ENCODE results near the gene SGSM1.

The SGSM1 gene, protein sequence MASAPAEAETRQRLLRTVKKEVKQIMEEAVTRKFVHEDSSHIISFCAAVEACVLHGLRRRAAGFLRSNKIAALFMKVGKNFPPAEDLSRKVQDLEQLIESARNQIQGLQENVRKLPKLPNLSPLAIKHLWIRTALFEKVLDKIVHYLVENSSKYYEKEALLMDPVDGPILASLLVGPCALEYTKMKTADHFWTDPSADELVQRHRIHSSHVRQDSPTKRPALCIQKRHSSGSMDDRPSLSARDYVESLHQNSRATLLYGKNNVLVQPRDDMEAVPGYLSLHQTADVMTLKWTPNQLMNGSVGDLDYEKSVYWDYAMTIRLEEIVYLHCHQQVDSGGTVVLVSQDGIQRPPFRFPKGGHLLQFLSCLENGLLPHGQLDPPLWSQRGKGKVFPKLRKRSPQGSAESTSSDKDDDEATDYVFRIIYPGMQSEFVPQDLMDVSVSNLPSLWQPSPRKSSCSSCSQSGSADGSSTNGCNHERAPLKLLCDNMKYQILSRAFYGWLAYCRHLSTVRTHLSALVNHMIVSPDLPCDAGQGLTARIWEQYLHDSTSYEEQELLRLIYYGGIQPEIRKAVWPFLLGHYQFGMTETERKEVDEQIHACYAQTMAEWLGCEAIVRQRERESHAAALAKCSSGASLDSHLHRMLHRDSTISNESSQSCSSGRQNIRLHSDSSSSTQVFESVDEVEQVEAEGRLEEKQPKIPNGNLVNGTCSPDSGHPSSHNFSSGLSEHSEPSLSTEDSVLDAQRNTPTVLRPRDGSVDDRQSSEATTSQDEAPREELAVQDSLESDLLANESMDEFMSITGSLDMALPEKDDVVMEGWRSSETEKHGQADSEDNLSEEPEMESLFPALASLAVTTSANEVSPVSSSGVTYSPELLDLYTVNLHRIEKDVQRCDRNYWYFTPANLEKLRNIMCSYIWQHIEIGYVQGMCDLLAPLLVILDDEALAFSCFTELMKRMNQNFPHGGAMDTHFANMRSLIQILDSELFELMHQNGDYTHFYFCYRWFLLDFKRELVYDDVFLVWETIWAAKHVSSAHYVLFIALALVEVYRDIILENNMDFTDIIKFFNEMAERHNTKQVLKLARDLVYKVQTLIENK

DNA sequence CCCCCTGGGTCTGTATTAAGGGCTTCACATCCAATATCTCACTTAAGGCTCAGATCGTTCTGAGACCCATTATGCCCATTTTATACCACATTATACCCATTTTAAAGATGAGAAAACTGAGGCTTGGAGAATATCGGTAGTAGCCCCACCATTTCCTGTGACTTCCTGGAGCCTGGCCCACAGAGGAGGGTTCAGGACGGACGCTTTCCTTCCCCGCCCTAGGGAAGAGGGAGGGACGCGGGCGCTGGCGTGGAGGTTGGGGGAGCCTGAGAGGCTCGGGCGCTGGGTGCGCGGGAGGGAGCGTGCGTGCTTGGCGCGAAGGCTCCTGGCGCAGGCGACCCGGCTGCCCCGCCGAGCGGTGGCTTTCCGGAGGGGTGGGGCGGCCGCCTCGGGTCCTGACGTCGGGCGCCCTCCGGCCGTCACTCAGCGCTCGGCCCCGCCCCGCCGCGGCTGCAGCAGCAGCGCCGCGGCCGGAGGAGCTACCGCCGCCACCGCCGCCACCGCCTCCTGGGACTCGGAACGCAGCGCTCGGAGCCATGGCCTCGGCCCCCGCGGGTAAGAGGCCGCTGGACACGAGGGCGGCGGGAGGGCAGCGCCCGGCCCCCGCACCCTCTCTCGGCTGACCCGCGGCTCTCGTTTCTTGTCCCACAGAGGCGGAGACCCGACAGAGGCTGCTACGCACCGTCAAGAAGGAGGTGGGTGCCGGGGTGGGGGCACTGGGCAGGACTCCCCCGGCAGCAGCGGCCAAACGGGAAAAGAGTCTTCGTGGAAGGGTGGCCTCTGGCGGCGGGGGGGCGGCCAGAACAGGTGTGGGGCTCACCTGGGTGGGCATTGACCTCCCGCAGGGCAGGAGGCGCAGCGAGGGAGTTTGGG is at the start of gene SGSM1:
SGSM1 (plus strand) TSS at position 422 of the 873 bp plus-strand sequence; CDS start at position 537, 115 bp downstream.
- DNase-seq (ENCODE audit: low read depth in 2 of 2), result peak; percentile 46 to 72

DNA sequence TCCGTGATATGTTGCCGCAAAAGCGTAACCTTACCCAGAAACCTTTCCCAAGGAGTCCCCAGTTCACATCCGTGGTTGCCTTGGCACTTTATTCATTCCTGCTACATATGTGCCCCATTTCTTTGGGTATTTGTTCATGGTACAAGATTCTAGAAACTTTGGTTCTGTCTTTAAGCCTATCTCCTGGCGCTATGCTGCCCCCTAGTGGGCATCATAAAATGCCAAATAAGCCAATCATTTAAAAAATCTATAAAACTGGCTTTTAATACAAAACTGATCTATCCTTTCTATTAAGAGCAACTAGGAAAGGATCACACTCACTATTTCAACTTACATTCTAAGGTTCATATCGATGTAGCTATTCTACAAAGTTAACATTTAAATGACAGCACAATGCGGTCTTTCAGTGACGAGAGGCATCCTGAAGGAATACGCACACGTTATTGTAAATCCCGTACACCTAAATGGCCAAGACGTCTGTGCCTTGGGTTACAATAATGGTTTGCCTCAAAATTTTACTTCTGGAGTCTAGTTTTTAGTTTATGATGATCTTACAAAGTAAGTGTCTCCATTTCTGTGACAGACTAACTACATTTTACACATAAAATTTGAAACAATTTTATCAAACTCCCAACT is 47.7 kb upstream of the SGSM1 start:
- DNase-seq (ENCODE audit: low read depth in 2 of 2), result peak; percentile 39

DNA sequence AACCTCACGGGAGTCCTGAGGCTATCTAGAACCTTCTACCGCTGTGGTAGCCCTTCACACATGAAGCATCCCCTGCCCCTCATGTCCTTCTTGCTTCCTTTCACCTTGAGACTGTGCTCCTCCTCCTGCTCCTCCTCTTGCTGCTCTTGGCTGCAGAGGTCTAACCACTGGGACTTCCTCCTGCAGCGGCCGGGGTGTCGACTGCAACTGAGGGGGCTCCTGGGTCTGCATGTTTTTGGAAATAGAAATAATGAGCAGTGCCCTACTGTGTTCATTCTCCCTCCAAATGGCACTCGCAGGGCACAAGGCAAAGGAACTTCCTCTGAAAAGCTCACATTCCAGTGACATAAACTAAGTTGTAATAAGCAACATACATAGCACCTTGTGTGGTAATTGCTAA is 46.2 kb upstream of the SGSM1 start:
- no peak for DNase-seq (ENCODE audit: low read depth in 2 of 2)

DNA sequence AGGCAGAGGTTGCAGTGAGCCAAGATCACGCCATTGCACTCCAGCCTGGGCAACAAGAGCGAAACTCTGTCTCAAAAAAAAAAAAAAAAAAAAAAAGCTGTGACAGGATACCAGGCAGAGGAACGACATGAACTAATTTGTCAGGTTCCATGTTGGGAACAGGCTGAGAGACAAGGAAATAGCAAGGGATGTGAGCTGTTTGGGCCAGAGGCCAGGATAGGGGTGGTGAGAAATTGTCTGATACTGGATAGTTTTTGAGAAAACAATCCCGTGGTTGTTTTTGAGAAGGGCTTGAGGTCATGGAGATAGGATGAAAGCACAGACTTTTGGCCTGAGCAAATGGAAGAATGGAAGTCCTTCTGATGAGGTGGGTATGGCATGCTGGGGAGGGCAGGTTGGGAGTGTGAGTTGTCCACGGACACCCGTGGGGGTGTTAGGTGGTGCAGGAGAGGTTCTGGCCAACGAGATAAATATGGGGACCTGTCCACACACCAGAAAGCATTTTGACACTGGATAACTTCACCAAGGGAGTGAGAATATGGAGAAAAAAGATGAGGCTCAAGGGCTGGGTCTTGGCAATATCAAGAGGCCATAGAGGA is 45.2 kb upstream of the SGSM1 start:
- no peak for DNase-seq (ENCODE audit: low read depth in 2 of 2)

DNA sequence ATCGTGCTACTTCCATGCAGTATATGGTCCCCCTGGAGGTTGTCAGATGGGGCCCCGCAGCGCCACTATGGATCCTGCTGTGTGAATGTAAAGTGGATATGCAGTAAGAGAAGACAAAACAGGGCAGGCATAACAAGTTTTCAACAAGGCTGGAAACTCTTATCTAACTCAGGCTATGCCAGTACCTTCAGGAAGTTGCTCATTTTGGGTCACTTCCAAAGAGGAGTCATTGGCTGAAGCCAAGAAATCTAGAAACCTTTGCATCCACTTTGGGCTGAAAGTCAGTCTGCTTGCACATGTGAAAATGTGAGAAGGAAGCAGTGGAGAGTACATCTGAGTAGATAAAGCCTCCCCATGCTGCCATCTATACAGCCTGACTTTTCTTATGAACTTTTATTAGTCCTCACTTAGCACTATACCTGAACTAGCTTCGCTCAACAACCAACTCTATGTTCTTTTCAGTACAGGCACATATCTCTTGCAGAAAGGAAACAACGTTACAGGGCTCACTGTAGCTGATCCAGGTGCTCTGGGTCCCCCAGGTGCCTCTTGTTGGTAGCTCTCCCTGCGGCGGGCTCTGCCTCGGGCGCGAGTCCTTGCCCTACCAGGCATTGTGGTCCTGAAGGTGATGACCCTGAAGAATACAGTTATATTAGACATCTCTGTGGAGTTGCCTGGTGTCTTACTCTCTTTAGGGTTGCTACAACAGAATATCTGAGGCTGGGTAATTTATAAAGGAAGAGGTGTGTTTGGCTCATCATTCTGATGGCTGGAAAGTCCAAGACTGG is 43.9 kb upstream of the SGSM1 start:
- no peak for DNase-seq (ENCODE audit: low read depth in 2 of 2)

DNA sequence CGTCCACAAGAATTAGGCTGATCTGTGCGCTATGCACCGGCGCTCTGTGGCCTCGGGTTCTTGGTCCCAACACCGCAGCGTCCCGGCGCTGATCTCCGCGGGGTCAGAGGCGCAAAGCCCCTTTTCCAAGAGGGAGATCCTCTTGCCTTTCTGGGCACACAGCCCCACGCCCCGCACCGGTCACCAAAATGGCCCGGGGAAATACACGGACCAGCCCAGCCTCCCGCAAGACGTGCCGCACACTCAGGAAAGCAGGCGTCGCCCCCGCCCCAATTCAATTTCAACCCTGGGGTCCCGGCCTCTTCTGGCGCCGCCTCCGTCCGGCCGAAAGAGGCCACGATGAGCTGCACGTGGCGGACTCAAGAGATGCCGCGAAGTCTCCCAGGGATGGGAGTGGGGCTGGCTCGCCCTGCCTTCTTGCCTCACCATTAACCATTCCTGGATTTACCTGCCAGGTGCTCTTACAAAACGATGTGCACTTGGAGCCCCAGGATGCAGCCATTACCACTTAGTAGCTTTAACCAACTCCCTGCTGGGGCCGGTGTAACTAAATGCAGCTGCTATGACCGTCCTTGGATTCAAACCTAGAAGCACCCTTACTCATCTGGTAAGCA is 42.0 kb upstream of the SGSM1 start:
- DNase-seq (ENCODE audit: low read depth in 2 of 2), result no peak

DNA sequence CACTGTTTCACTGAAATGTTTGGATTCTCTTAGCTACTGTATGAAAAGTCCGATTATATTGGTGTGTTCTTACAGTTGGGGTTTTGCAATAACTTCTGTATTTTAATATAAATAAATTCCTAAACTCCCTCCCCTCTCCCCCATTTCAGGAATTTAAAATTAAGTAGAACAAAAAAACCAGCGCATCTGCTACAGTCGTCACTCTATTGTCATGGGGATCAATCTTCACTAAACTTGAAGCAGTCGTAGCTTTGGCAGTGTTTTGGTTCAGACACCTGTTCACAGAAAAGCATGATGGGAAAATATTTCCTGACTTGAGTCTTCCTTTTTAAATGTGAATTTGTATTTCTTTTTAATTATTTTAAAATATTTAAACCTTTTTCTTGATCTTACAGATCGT is 40.8 kb upstream of the SGSM1 start:
- DNase-seq (ENCODE audit: low read depth in 2 of 2), result no peak

DNA sequence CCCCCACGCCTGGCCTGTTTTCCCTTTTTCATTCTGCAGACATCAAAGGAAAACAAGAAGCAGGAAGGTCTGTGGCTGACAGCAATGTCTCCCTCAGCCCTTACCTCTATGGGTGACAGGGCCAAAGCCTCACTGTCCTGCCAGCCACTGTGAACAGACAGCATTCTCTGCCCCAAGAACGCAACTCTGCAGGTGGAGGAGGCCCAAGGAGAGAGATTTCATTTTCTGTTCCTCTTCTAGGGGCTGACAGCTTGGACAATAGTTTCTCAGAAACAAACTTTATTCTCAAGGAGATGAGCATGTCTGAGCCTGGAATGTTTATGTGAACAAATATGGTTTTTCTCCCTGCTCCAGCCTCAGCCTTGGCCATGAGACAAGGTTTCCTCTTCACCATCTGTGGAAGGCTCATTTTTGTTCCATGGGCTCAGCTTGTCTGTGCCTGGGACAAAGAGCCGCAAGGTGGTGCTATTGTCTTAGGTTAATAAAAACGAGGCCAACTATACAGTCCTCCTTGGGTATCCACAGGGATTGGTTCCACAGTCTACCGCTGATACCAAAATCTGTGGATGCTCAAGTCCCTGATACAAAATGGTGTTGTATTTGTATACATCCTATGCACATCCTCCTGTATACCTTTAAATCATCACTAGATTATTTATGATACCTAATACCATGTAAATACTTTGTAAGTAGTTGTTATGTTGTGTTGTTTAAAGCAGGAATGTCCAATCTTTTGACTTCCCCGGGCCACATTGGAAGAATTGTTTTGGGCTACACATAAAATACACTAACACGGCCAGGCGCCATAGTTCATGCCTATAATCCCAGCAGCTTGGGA is 37.3 kb upstream of the SGSM1 start:
- peak in 1 of 2 donors; percentile 21 for DNase-seq (ENCODE audit: low read depth in 2 of 2)

DNA sequence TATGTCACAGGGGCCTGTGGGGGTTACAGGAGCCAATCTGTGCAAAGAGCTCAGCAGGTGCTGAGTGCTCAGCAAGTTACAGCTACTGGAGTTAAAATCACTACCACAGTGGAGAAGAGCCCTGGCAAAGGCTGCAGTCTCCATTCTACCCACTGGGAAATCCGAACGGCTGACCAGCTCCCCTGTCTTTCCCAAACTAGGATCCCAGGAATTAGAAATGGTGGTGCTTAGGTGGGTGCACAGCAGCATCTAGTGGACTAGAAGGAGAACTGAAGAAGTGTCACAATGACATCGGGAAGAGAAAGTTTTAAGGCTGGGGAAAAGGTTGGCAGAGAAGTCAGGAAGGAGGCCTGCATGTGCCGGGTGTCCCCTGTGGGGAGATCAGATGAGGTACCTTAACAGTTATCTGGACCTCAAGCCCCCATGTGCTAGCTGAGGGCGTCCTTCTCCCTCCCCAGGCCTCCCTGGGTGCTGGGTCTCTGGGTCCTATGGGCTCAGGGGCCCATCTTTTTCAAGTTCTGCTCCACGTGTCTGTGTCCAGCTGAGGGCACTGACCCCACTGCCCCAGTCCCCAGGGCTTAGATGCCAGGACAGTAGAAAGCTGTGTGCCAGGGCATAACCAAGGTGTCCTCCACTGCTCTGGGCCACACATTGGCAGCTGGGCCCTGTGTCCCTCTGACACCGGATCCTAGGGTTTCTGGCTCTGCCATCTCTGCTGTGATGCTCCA is 33.4 kb upstream of the SGSM1 start:
- DNase-seq (ENCODE audit: low read depth in 2 of 2), result no peak

DNA sequence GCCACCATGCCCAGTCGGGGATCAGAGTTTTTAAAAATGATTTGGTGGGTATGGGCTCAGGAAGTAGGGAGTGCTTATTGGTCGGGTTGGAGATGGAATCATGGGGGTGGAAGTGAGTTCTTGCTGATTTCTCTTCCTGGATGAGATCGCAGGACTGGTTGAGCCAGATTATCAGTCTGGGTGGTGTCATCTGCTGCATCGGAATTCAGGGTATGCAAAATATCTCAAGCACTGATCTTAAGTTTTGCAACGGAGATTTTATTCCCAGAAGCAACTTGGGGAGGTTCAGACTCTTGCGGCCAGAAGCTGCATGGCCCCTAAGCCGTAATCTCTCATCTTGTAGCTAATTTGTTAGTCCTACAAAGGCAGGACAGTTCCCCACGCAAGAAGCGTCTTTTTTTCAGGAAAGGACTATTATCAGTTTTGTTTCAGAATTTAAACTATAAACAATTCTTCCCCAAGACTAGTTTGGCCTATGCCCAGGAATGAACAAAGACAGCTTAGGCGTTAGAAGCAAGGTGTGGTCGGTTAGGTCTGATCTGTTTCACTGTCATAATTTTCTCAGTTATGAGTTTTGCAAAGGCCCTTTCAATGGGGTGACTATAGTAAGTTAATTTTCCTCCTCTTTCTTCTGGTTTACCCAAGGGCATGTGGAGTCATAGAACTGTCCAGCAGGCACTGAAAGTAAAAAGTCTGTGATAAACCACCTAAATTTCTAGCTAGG is 30.1 kb upstream of the SGSM1 start:
- DNase-seq (ENCODE audit: low read depth in 2 of 2), result no peak

DNA sequence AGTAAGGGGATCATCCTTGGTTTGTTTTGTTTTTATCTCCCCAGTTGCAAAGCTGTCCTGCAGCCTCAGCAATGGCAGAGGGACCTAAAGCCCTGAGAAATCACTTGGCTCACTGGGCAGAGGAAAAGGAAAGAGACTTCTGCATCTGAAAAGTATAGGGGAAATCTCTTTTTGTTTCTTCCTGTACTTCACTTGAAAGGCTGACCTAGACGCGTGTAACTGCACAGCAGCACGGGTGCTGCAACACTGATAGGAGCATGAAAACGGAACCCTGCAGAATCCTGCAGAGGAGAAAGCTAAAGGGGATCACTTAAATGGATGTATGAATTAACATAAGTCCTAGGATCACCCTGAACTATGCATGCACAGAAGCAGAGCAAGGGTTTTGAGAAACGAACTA is 29.5 kb upstream of the SGSM1 start:
- DNase-seq (ENCODE audit: low read depth in 2 of 2), result no peak

DNA sequence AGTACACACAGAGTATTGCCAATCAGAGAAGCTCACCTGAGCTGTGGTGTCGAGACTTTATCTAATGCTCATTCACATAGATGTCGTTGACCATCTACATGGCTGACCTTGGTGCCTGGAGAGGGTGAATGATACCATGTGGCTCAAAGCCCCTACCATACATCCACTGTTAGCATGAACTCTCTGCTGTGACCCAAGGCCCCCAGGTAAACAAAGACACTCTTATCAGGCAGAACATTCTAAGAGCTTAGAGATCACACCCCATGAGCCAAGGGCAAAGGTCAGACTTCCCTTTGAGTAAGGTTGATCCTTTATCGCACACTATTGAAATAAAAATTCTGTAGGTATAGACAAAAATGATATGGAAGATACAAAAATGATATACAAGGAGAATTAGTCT is 16.5 kb upstream of the SGSM1 start:
- no peak for DNase-seq (ENCODE audit: low read depth in 2 of 2)

DNA sequence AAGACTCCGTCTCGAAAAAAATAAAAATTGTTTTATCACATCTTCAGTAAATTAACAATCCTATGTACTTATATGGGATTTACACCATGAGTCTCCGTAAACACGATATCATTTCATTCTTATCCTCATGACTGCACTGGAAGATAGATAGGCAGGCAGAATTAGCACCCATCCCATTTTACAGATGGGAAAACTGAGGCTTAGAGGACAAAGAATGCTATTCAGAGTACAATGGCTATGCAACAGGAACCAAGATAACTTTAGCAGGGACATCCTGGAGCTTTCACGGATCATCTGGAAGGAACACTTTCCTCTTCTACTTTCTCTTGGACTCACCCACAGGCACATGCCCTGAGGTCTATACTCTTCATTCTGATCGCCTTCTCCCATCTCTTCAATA is 14.6 kb upstream of the SGSM1 start:
- DNase-seq (ENCODE audit: low read depth in 2 of 2), result no peak

DNA sequence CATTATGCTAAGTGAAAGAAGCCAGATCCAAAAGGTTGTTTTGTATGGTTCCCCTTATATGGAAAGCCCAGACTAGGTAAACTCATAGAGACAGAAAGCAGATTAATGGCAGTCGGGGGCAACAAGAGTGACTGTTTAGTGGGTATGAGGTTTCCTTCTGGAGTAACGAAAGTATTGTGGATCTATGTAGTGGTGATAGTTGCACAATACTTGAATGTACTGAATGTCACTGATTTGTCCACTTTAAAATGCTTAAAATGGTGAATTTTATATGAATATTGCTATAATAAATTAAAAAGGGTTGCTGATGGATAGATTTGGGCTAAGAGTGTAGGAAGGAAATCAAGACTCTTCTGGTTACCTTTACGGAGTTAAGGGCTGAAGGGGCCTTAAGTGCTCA is 10.0 kb upstream of the SGSM1 start:
- no peak for DNase-seq (ENCODE audit: low read depth in 2 of 2)

DNA sequence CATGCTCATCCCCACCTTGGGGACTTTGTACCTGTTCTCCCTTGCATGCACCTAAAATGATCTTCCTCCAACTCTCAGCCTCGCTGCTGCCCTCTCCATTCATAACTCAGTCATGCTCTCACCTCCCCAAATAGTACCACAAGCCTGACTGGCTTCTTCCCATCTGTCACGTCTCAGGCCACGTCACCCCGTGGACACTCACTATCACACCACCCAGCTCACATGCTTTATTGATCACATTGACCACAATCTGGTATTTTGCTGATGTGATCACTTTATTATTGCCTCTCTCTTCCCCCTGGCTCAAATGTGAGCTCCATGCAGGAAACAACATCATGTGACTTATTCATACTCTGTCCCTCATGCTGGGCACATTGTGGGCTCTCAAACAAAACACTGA is 9.2 kb upstream of the SGSM1 start:
- DNase-seq (ENCODE audit: low read depth in 2 of 2), result no peak

DNA sequence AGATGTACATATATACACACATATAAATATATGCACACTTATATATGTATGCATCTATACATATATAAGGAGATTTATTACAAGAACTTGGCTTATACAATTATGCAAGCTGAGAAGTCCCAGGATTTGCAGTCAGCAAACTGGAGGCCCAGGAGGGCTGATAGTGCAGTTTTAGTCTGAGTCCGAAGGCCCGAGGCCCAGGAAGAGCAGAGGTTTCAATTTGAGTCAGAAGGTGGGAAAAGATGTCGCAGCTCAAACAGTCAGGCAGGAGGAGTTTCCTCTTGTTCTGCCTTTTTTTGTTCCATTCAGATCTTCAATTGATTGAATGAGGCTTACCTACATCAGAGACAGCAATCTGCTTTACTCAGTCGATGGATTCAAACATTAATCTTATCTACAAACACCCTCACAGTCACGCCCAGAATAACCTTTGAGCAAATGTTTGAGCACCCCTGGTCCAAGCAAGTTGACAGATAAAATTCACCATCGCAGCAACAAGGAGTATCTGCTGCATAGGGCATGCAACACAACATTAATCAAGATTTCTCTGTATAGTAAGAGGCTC is 4.0 kb upstream of the SGSM1 start:
- no peak for DNase-seq (ENCODE audit: low read depth in 2 of 2)

DNA sequence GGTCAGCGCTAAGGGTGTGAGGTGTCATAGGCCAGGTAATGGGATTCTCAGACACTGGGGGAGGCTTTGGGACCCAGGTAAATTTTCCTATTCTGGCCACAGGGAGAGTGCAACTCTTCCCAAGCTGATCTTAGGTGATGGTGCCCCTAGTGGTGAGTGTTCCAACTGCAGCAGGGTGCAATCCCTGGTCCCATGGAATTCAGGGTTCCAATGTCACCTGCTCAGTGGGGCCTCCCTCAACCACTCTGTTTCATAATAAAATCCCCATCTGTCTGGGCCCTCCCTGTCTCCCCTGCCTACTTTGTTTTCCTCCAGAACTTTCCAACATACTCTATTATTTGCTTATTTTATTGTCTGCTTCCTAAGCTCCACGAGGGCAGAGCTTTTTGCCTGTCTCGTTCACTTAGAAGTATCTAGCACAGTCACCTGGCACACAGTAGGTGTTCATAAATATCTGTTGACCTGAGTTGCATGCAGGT is 2.9 kb upstream of the SGSM1 start:
- peak; percentile 52 to 54 for DNase-seq (ENCODE audit: low read depth in 2 of 2)

All from stimulated activated CD4-positive, alpha-beta T cell treated with anti-CD3 and anti-CD28 coated beads, Interleukin-1b, Interleukin-23, amount 100 ng/mL, for 4 hours (primary cell).